Measurements from ENCODE around the gene KCNH4. TPM values are rescaled to one million over a fixed set of nuclear protein-coding genes. Genes with fewer than 3 reads are reported as not detected.

Gene KCNH4
- total and polyA plus RNA-seq, 2 experiments from 2014 or later = not detected

DNA sequence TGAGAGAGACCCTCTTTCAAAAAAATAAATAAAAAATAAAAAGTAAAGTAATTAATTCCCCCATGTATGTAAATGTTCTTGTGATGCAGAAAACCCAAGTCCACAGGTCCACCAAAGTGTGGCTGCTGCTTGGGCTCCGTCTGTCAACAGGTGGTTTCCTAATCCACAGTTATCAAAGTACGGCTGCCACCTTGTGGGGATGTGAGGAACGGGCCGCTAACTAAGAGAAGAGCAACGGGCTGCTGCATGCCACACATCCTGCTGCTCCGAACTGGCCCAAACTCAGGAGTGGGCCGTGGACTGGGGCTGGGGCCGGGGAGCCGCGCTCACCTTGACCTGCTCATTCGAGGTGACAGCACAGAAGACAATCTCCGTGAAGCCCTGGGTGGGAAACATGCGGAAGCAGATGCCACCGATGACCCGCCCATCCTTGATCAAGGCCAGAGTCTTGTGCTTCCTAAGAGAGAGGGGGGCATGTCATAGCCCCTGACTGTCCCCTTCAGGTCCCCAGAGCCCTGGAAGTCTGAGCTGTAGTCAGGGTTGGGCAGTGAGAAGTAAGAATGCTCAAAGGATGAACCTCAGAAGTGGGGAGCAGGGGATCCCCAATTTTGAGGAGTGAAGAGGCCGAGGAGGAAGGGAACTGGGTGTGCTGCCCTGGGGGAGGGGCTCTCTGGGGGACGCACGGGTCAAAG lies 64.1 kb downstream of the KCNH4 start:
- no peaks in the 10 kb centered on the region for H3K27me3 ChIP-seq
- H3K27ac ChIP-seq = no peak overlapping the region
- no peaks in the 10 kb centered on the region for H3K9me3 ChIP-seq (ENCODE audit: low read depth)
- peaks cover 10% of the 10 kb centered on the region for H3K36me3 ChIP-seq
- H3K4me1 ChIP-seq (ENCODE audit: low read depth) = no peaks in the 10 kb centered on the region
- H3K4me3 ChIP-seq = no peak overlapping the region
- peak; percentile 84 for TF ChIP-seq CTCF (IDR thresholded peaks at IDR 0.05; ENCODE audit: low read depth, low read length)
- DNase-seq (ENCODE audit: low read depth in 1 of 2, low spot score in 1 of 2) = peak; percentile 87 to 89

- H3K36me3 ChIP-seq = peaks cover 8% of the 10 kb centered on the region
- TF ChIP-seq CTCF (IDR thresholded peaks at IDR 0.05; ENCODE audit: low read depth, low read length) = no peak
Measured at GRCh38 chr17:42114118-42114517, 66.8 kb downstream of the KCNH4 start.

DNA sequence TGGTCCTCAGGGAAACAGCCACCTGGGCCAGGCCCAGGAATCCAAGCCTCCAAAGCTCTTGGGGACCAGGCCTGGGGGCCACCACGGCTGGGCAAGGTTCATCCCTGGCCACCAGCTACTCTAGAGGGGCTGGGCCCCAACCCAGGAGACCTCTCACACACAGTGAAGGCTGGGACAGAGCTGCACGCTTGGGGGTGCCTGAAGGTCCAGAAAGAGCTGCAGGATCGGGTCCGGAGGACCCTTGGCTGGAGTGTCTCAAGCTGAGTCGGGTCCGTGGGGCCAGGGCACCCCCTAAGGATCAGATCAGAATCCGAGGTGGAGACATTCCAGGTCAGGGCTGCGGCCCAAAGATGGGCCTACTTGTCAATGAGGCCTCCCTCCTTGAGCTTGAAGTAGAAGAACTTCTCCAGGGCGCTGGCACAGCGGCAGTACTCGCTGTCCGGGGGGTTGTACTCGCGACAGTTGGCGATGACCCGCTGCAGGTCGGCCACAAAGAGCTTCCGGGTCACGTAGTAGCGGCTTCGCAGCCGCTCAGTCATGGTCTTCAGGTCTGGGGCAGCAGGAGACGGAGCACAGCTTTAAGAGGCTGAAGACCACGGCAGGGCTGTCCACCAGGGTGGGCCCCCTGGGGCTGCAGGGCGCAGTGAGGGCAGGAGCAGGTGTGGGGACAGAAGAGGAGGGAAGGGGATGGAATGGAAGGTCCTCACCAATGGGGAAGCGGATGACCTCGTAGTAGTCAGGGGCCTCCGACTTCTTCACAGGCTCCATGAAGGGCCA lies 67.5 kb downstream of the KCNH4 start:
- no peak for TF ChIP-seq CTCF (IDR thresholded peaks at IDR 0.05; ENCODE audit: low read depth, low read length)
- Histone ChIP-seq H3K36me3 (peaks cover 8% of the 10 kb centered on the region), H3K27ac (no peak overlapping the region), H3K9me3 (ENCODE audit: low read depth) (no peaks in the 10 kb centered on the region), H3K27me3 (no peaks in the 10 kb centered on the region), H3K4me1 (ENCODE audit: low read depth) (no peaks in the 10 kb centered on the region), H3K4me3 (no peak overlapping the region)
- DNase-seq (ENCODE audit: low read depth in 1 of 2, low spot score in 1 of 2) = no peak

More at GRCh38 chr17:42114118-42114517, 66.8 kb downstream of the KCNH4 start:
- no peak for DNase-seq (ENCODE audit: low read depth in 1 of 2, low spot score in 1 of 2)
- Histone ChIP-seq H3K4me3 (no peak overlapping the region), H3K27me3 (no peaks in the 10 kb centered on the region), H3K27ac (no peak overlapping the region), H3K4me1 (ENCODE audit: low read depth) (no peaks in the 10 kb centered on the region), H3K9me3 (ENCODE audit: low read depth) (no peaks in the 10 kb centered on the region)

DNA sequence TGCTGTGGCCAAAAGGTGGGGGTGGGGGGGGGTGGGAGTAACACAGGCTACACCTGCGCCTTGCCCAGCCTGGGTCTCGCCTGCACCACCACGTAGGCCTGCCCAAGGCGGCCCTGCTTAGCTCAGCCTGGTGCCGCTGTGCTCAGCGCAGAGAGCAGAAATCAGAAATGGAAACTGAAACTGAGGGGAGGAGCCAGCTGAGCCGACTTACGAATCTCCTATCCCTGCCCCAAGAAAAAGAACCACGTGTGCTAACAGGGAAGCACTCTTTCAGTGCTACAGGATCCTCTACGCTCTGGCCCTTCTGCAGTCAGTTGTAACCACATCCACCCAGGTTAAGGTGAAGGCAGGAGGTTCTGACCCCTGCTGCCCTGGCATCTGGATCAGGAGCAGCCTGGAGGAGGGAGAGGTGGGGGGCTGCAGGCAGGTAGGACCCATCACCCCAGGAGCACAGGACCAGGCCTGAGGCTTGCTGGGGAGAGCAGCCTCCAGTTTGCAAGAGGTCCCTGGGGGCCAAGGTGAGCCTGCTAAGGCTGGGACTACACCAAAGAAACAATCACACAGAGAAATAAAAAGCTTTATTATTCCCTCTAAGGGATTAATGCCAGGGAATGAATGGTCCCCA lies 68.3 kb downstream of the KCNH4 start, which contains the start of gene DHX58:
DHX58 (minus strand) TSS at position 163 of the 625 bp plus-strand sequence. CDS start 822 bp downstream, outside the sequence.
- peak in 1 of 2 donors; percentile 88 for DNase-seq (ENCODE audit: low read depth in 1 of 2, low spot score in 1 of 2)
- H3K36me3 ChIP-seq = peaks cover 7% of the 10 kb centered on the region
- no peak for TF ChIP-seq CTCF (IDR thresholded peaks at IDR 0.05; ENCODE audit: low read depth, low read length)
- no peaks in the 10 kb centered on the region for H3K27me3 ChIP-seq
- H3K9me3 ChIP-seq (ENCODE audit: low read depth) = no peaks in the 10 kb centered on the region
- no peak within 1 kb of the TSS for H3K27ac ChIP-seq
- no peaks in the 10 kb centered on the region for H3K4me1 ChIP-seq (ENCODE audit: low read depth)
- no peak within 1 kb of the TSS for H3K4me3 ChIP-seq

DNA sequence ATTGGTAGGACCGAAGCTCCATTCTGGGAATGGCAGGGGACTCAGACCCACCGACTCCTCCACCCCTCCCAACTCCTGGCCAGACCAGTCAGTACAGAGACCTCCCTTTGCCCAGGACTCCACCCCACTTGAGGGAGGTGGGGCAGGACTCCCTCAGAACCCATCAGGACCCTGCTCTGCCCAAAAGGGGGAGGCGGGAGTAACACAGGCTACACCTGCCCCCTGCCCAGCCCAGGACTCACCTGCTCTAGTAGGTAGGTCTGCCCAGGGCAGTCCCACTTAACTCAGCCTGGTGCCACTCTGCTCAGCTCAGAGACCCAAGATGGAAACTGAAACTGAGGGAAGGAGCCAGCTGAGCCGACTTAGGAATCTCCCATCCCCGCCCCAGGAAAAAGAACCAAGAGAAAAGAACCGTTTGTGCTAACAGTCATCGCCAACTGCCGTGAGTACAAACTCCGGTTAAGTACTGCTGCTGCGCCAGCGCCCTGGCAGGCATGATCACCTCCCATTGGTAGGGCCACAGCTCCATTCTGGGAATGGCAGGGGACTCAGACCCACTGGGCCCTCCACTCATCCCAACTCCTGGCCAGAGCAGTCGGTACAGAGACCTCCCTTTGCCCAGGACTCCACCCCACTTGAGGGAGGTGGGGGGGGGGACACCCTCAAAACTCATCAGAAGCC lies 68.9 kb downstream of the KCNH4 start:
- H3K4me1 ChIP-seq (ENCODE audit: low read depth) = no peaks in the 10 kb centered on the region
- H3K36me3 ChIP-seq = peaks cover 2% of the 10 kb centered on the region
- TF ChIP-seq CTCF (IDR thresholded peaks at IDR 0.05; ENCODE audit: low read depth, low read length) = no peak
- no peaks in the 10 kb centered on the region for H3K9me3 ChIP-seq (ENCODE audit: low read depth)
- H3K27me3 ChIP-seq = peaks cover under 1% of the 10 kb centered on the region
- H3K27ac ChIP-seq = no peak overlapping the region
- DNase-seq (ENCODE audit: low read depth in 1 of 2, low spot score in 1 of 2) = peak in 1 of 2 donors; percentile 40
- H3K4me3 ChIP-seq = no peak overlapping the region
